Measurements from ENCODE around the gene CASP9. TPM values are rescaled to one million over a fixed set of nuclear protein-coding genes. Genes with fewer than 3 reads are reported as not detected.

Gene CASP9
- 16.0 and 17.6 TPM in 2 replicates for total RNA-seq

DNA sequence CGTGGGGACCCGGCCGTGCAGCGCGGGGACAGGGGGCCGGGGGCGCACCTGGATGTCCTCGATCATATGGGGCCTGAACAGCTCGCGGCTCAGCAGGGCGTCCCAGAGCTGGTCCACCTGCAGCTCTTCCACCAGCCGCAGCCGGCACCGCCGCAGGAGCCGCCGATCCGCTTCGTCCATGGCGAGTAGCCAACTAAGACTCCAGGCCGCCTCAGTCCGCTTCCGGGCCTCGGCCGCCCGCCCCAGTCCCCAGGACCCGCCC, at the start of gene CASP9:
TSS of gene CASP9 (minus strand) at position 195 of the 262 bp plus-strand sequence. CDS start at position 180, 15 bp downstream.

DNA sequence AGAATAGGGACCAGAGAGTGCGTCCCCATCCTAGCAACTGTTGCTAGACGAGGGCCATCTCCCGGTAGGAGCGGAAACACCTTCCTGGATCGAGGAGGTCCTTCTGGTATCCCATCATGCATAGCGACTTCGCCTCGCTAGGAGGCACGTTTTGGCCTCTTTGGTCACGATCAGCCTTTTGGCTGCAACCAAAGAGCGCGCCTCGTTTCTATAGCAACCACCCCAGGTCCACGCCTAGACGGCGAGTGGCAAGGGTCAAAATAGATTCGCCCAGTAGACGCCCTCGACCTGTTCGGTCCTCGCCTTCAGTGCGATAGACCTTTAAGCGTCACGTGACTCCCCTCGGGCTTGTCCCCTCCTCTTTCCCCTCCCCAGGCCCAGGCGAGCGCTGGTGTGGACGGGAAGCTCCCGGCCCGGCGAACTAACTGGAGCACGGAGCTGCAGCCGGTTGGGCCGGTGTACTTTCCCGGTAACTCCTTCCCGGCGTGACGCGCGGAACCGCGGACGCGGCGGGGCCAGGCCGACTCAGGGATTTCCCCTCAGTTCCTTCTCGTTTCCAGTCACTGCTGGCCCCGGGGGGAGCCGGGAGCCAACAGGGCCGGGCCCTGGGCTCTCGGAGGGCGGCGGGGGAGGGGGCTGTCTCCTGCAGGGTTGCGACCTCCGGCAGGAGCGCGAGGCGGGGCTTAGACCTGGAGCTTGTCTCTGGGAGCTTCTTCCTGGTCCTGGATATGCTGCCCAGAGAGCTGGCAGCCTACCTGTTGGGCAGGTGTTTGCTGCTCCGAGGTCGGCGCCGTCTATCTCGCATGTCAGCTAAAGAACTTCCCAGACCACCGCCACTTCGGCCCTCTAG, 2.7 kb upstream of the CASP9 start, which contains the start of gene DNAJC16:
TSS of gene DNAJC16 (plus strand) at position 359 of the 850 bp plus-strand sequence. CDS start 2,258 bp downstream, outside the sequence.

DNA sequence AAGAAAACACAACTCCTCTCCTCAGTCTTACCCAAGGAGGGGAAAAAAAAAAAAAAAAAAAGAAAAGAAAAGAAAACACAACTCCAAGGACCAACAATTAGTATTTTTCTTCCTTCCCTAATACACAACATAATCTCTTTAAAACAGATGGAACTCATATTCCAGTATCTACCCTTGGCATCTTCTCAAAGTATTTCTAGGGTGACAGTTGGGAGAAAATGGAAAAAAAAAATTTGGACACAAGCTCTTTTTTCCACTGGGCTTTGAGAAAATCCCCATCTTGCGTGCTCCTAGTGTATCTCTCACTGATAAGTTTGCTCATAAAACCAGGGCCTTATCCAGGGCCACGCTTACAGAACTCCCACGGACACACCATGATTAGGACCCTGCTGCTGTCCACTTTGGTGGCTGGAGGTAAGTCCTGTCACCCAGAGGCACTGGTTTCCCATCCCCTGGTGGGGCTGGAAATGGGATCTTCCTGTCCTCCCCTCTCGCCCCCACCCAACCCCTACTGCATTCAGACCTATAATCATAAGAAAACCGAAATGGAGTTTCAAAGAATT, 48.2 kb downstream of the CASP9 start, which contains the start of gene CELA2B:
TSS of gene CELA2B (plus strand) at position 353 of the 563 bp plus-strand sequence. CDS start at position 375, 22 bp downstream.

DNA sequence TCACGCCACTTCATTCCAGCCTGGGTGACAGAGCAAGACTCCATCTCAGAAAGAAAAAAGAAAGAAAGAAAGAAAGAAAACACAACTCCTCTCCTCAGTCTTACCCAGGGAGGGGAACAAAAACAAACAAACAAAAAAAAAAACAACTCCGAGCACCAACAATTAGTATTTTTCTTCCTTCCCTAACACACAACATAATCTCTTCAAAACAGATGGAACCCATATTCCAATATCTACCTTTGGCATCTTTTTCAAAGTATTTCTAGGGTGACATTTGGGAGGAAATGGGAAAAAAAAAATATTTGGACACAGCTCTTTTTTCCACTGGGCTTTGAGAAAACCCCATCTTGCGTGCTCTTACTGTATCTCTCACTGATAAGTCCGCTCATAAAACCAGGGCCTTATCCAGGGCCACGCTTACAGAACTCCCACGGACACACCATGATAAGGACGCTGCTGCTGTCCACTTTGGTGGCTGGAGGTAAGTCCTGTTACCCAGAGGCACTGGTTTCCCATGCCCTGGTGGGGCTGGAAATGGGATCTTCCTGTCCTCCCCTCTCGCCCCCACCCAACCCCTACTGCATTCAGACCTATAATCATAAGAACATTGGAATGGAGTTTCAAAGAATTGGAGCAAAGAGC, 67.6 kb downstream of the CASP9 start, which contains the start of gene CELA2A:
TSS of gene CELA2A (plus strand) at position 420 of the 642 bp plus-strand sequence. CDS start at position 442, 22 bp downstream.

Other genes starting within 250 kb of the CASP9 start
- 54.0 and 106 TPM in 2 replicates for gene EFHD2, start 114.3 kb downstream of the CASP9 start, total RNA-seq
- not detected in 2 replicates for gene CTRC, start 85.8 kb downstream of the CASP9 start, total RNA-seq
- not detected in 2 replicates for gene CELA2A, start 67.5 kb downstream of the CASP9 start, total RNA-seq
- gene CELA2B, start 48.1 kb downstream of the CASP9 start, total RNA-seq, result not detected in 2 replicates
- gene DNAJC16, start 2.6 kb upstream of the CASP9 start, total RNA-seq, result 8.6 and 12.7 TPM in 2 replicates
- 1.4 and 2.8 TPM in 2 replicates for gene AGMAT, start 60.8 kb upstream of the CASP9 start, total RNA-seq
- gene DDI2, start 93.2 kb upstream of the CASP9 start, total RNA-seq, result 10.1 and 14.2 TPM in 2 replicates
- gene PLEKHM2, start 160.1 kb upstream of the CASP9 start, total RNA-seq, result 56.1 and 75.3 TPM in 2 replicates
- gene SLC25A34, start 212.0 kb upstream of the CASP9 start, total RNA-seq, result 0.13 and 2.1 TPM in 2 replicates
- gene TMEM82, start 218.3 kb upstream of the CASP9 start, total RNA-seq, result not detected in 2 replicates
- 198 and 268 TPM in 2 replicates for gene FBLIM1, start 234.6 kb upstream of the CASP9 start, total RNA-seq

Measured in mesangial cell (primary cell).